Activated T-helper 2 cell treated with anti-CD3 and anti-CD28 coated beads, Interferon-gamma antibody, Interleukin-2, Interleukin-4, amounts not matched to agents 10 μg/mL and 5 μg/mL and 100 μg/mL, durations not matched to agents 14 hours and 24 hours and 36 hours (primary cell): Measurements from ENCODE around the gene VPS45. TPM values are rescaled to one million over a fixed set of nuclear protein-coding genes. Genes with fewer than 3 reads are reported as not detected.
A peak's percentile ranks its signal among the peaks of the same experiment; 100 is the strongest.

Experiments used
- DNase-seq: peaks from one replicate; pipeline ENCODE4 v3.0.0; 2021; ENCODE audit warnings: low spot score
- H3K27ac Mint-ChIP-seq: one replicate; pipeline ENCODE4 v1.8.0; 2021; ENCODE audit warnings: mixed read lengths
- H3K27me3 Mint-ChIP-seq: one replicate; pipeline ENCODE4 v1.8.0; 2021; ENCODE audit warnings: low read depth, mixed read lengths
- H3K36me3 Mint-ChIP-seq: one replicate; pipeline ENCODE4 v1.8.0; 2021; ENCODE audit warnings: low read depth, mixed read lengths
- H3K4me1 Mint-ChIP-seq: one replicate; pipeline ENCODE4 v1.8.0; 2021; ENCODE audit warnings: low read depth, mixed read lengths
- H3K4me3 Mint-ChIP-seq: one replicate; pipeline ENCODE4 v1.8.0; 2021; ENCODE audit warnings: low read depth, mild to moderate bottlenecking, moderate library complexity, mixed read lengths
- H3K9me3 Mint-ChIP-seq: one replicate; pipeline ENCODE4 v1.8.0; 2021; ENCODE audit warnings: mixed read lengths
- intact Hi-C: fragments of 100-400 bp; cut with micrococcal nuclease; formaldehyde crosslinking; loops from one replicate; pipeline ENCODE4 v1.15.1; 2023
- total RNA-seq: library from RNA; stranded (reverse); gene quantifications from 2 replicates; pipeline ENCODE4 v1.2.3, GENCODE V29; 2022

Gene VPS45
- total RNA-seq, 1 donor from 2014 or later: 21.9 TPM

- Mint-ChIP-seq H3K27ac (no peak overlapping the region), H3K36me3 (peaks cover 59% of the 10 kb centered on the region), H3K27me3 (no peaks in the 10 kb centered on the region), H3K4me1 (peaks cover 11% of the 10 kb centered on the region), H3K4me3 (no peak overlapping the region), H3K9me3 (no peaks in the 10 kb centered on the region)
- intact Hi-C loops: no loop called here
- no peak for DNase-seq
These were observed 13.2 kb downstream of the VPS45 start for GRCh38 chr1:150080784-150081183.

DNA sequence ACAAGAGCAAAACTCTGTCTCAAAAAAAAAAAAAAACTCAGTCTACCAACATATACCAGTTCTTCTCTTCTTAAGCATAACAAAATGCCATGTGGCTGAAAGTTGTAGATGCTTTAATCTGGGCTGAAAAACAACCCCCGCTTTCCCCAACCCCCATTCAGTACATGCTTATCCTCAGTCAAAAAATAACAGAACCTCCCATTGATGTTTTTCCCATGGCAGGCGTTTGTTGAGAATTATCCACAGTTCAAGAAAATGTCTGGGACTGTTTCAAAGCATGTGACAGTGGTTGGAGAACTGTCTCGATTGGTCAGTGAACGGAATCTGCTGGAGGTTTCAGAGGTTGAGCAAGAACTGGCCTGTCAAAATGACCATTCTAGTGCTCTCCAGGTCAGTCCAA lies 14.9 kb downstream of the VPS45 start:
- Mint-ChIP-seq H3K27ac (no peak overlapping the region), H3K9me3 (no peaks in the 10 kb centered on the region), H3K27me3 (no peaks in the 10 kb centered on the region), H3K4me1 (peaks cover 5% of the 10 kb centered on the region), H3K4me3 (no peak overlapping the region), H3K36me3 (peaks cover 59% of the 10 kb centered on the region)
- intact Hi-C loops: no loop called here
- no peak for DNase-seq

- H3K27ac Mint-ChIP-seq: no peak overlapping the region
- peaks cover 56% of the 10 kb centered on the region for H3K36me3 Mint-ChIP-seq
- intact Hi-C loops: no loop called here
- H3K27me3 Mint-ChIP-seq: no peaks in the 10 kb centered on the region
- no peak overlapping the region for H3K4me3 Mint-ChIP-seq
- H3K9me3 Mint-ChIP-seq: no peaks in the 10 kb centered on the region
- H3K4me1 Mint-ChIP-seq: peaks cover 6% of the 10 kb centered on the region
- no peak for DNase-seq
These were observed 16.3 kb downstream of the VPS45 start for GRCh38 chr1:150083907-150084306.

DNA sequence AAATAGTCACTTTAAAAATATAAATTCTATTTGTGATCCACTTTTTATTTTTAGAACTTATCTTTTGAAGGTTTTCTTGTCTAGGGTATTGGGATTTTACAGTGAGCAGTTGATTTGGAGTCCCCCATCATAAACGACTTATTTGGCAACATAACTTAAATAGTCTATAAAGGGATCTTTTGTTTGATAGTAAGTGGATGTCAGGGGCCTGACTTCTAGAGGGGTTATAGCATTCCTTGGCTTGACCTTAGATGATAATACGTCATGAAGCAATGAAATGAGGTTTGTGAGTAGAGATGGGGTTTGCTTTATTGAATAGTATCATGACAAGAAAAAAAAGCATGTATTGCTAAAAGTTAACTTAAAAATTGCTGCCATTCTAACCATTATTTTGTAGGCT lies 17.8 kb downstream of the VPS45 start:
- H3K27me3 Mint-ChIP-seq: no peaks in the 10 kb centered on the region
- H3K27ac Mint-ChIP-seq: no peak overlapping the region
- intact Hi-C loops: no loop called here
- H3K4me1 Mint-ChIP-seq: peaks cover 10% of the 10 kb centered on the region
- no peaks in the 10 kb centered on the region for H3K9me3 Mint-ChIP-seq
- peaks cover 62% of the 10 kb centered on the region for H3K36me3 Mint-ChIP-seq
- DNase-seq: no peak
- H3K4me3 Mint-ChIP-seq: no peak overlapping the region

DNA sequence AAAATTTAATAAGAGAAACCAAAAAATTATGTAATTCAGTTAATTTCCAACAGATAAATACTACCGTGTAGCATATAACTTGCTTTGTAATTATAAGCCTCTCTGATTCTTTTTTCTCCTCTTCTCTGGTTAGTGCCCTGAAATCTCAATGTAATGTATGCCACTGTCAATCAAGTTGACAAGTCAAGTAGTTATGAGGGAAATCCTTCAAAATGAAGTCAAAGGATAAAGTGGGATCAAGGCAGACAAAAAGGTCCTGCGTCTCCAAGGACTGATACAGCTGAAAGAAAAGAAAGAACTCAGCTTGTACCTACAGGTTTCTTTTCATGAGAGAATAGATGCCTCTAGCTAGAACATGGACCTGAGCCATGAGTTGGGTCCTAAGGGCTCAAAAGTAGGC lies 19.8 kb downstream of the VPS45 start:
- no peak overlapping the region for H3K27ac Mint-ChIP-seq
- intact Hi-C loops: no loop called here
- no peak overlapping the region for H3K4me3 Mint-ChIP-seq
- no peaks in the 10 kb centered on the region for H3K27me3 Mint-ChIP-seq
- H3K9me3 Mint-ChIP-seq: no peaks in the 10 kb centered on the region
- H3K4me1 Mint-ChIP-seq: peaks cover 19% of the 10 kb centered on the region
- peaks cover 56% of the 10 kb centered on the region for H3K36me3 Mint-ChIP-seq
- no peak for DNase-seq

- peaks cover 51% of the 10 kb centered on the region for H3K36me3 Mint-ChIP-seq
- peaks cover 25% of the 10 kb centered on the region for H3K4me1 Mint-ChIP-seq
- no peaks in the 10 kb centered on the region for H3K27me3 Mint-ChIP-seq
- H3K9me3 Mint-ChIP-seq: no peaks in the 10 kb centered on the region
- no peak for DNase-seq
- H3K4me3 Mint-ChIP-seq: no peak overlapping the region
- intact Hi-C loops: no loop called here
- no peak overlapping the region for H3K27ac Mint-ChIP-seq
These were observed 22.4 kb downstream of the VPS45 start for GRCh38 chr1:150089846-150090520.

- Mint-ChIP-seq H3K27ac (peak overlapping the region; percentile 31), H3K9me3 (no peaks in the 10 kb centered on the region), H3K36me3 (peaks cover 40% of the 10 kb centered on the region), H3K27me3 (no peaks in the 10 kb centered on the region), H3K4me3 (peak overlapping the region; percentile 11), H3K4me1 (peaks cover 27% of the 10 kb centered on the region)
- intact Hi-C loops: no loop called here
- DNase-seq: no peak
These were observed 24.7 kb downstream of the VPS45 start for GRCh38 chr1:150092180-150092791.

- intact Hi-C loops: no loop called here
- H3K36me3 Mint-ChIP-seq: peaks cover 32% of the 10 kb centered on the region
- no peaks in the 10 kb centered on the region for H3K27me3 Mint-ChIP-seq
- H3K9me3 Mint-ChIP-seq: no peaks in the 10 kb centered on the region
- no peak overlapping the region for H3K27ac Mint-ChIP-seq
- H3K4me3 Mint-ChIP-seq: no peak overlapping the region
- peaks cover 27% of the 10 kb centered on the region for H3K4me1 Mint-ChIP-seq
- DNase-seq: no peak
These were observed 26.2 kb downstream of the VPS45 start for GRCh38 chr1:150093805-150094204.

GRCh38 chr1:150094734-150095265 lies 27.2 kb downstream of the VPS45 start:
- Mint-ChIP-seq H3K9me3 (no peaks in the 10 kb centered on the region), H3K36me3 (peaks cover 27% of the 10 kb centered on the region), H3K27ac (no peak overlapping the region), H3K4me1 (peaks cover 25% of the 10 kb centered on the region), H3K4me3 (no peak overlapping the region), H3K27me3 (no peaks in the 10 kb centered on the region)
- intact Hi-C loops: no loop called here
- DNase-seq: no peak

DNA sequence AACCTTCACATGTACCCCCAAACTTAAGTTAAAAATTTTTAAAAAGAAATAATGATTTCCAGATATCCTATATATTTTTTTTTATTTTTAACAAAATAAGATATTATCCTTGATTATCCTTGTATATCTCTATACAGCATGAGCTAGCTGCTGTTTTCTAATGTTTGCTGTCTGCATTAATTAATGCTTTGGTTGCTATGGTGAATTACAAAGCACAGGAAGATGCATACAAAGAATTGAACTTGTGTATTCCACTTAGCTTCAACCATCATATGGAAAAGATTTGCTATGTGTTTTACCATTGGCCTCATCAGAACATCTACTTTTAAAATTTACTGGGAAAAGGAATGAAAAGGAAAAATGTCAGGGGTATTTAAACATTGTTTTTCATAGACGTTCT lies 35.4 kb downstream of the VPS45 start:
- H3K9me3 Mint-ChIP-seq: peaks cover 6% of the 10 kb centered on the region
- peaks cover 37% of the 10 kb centered on the region for H3K36me3 Mint-ChIP-seq
- intact Hi-C loops: no loop called here
- DNase-seq: no peak
- peaks cover 46% of the 10 kb centered on the region for H3K4me1 Mint-ChIP-seq
- H3K27ac Mint-ChIP-seq: no peak overlapping the region
- H3K27me3 Mint-ChIP-seq: no peaks in the 10 kb centered on the region
- no peak overlapping the region for H3K4me3 Mint-ChIP-seq

DNA sequence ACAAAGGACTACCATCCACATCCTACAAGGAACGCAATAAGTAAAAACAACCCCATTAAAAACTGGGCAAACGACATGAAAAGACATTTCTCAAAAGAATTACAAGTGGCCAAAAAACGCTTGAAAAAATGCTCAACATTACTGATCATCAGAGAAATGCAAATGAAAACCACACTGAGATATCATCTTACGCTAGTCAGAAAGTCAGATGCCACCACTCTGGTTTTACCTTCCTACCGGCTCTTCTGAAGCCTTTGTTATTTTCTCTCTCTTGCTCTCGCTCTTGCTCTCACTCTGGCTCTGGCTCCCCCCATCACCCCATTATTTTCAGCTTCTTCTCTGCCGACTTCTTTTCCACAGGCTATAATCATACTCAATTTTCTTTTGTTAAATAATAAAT lies 38.8 kb downstream of the VPS45 start:
- Mint-ChIP-seq H3K27me3 (no peaks in the 10 kb centered on the region), H3K4me1 (peaks cover 72% of the 10 kb centered on the region), H3K36me3 (peaks cover 33% of the 10 kb centered on the region), H3K9me3 (peaks cover 6% of the 10 kb centered on the region), H3K4me3 (no peak overlapping the region), H3K27ac (peak overlapping the region; percentile 52)
- intact Hi-C loops: no loop called here
- DNase-seq: peak; percentile 20

DNA sequence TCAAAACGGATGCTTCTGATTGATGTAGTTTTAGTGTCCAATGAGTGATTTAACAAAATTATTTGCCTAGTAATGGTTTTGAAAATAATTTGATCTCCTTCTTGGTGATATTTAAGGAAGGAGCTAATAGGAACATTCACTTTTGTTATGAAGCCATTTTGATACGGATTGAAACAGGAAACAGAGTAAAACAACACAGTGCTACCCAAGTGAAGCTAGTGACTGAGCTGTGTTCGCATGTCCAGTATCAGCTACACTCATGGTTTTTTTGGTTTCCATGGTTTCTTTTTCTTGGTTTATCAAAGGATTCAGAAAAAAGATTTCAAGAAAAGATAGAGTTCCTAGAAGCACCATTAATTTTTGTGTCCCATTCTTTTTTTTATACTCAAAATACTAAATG lies 42.0 kb downstream of the VPS45 start:
- peak overlapping the region; percentile 51 for H3K4me3 Mint-ChIP-seq
- H3K27ac Mint-ChIP-seq: peak overlapping the region; percentile 87
- H3K36me3 Mint-ChIP-seq: peaks cover 48% of the 10 kb centered on the region
- H3K27me3 Mint-ChIP-seq: no peaks in the 10 kb centered on the region
- peaks cover 14% of the 10 kb centered on the region for H3K9me3 Mint-ChIP-seq
- no peak for DNase-seq
- intact Hi-C loops: no loop called here
- peaks cover 65% of the 10 kb centered on the region for H3K4me1 Mint-ChIP-seq

- H3K4me1 Mint-ChIP-seq: peaks cover 63% of the 10 kb centered on the region
- H3K9me3 Mint-ChIP-seq: peaks cover 15% of the 10 kb centered on the region
- intact Hi-C loops: loop anchor here (2.0 to 10.0 kb wide), 2 partner anchors 39 to 955 kb away; partner anchors contain the start of genes MLLT11 and PLEKHO1
- no peak for DNase-seq
- H3K36me3 Mint-ChIP-seq: peaks cover 48% of the 10 kb centered on the region
- H3K27ac Mint-ChIP-seq: peak overlapping the region; percentile 87
- peak overlapping the region; percentile 51 for H3K4me3 Mint-ChIP-seq
- H3K27me3 Mint-ChIP-seq: no peaks in the 10 kb centered on the region
These were observed 42.5 kb downstream of the VPS45 start for GRCh38 chr1:150110116-150110515.
